ENCODE data around the gene SLC47A1. TPM values are rescaled to one million over a fixed set of nuclear protein-coding genes. Genes with fewer than 3 reads are reported as not detected.
"Not testable (repeated sequence)": the region's sequence is repeated elsewhere in the genome, so short reads cannot be mapped to it uniquely, and the experiment has no call there.

Gene SLC47A1
- total and polyA plus RNA-seq, 9 donors = 2.1 to 89.9 (median 10.6) TPM

- Histone ChIP-seq H3K27ac (no peak overlapping the region), H3K4me3 (no peak overlapping the region), H3K36me3 (no peaks in the 10 kb centered on the region), H3K27me3 (no peaks in the 10 kb centered on the region), H3K9me3 (no peaks in the 10 kb centered on the region), H3K4me1 (ENCODE audit: insufficient read depth) (no peaks in the 10 kb centered on the region)
- TF ChIP-seq CTCF (IDR thresholded peaks at IDR 0.05) (no peak), POLR2A (IDR thresholded peaks at IDR 0.05) (no peak), EP300 (IDR thresholded peaks at IDR 0.05) (no peak)
- intact Hi-C loops (cut with DNase I) = no loop called here
- no peak for DNase-seq
- 40 to 62% (median 47%) methylated on average over 4 of the region's 4 CpGs for WGBS, 3 donors
Observed at GRCh38 chr17:19574956-19575355, 41.3 kb downstream of the SLC47A1 start.

GRCh38 chr17:19578545-19578944, 44.9 kb downstream of the SLC47A1 start:
- H3K27me3 ChIP-seq = no peaks in the 10 kb centered on the region
- H3K9me3 ChIP-seq = no peaks in the 10 kb centered on the region
- no peak for DNase-seq
- intact Hi-C loops (cut with DNase I) = no loop called here
- WGBS, 3 donors = 63 to 84% (median 81%) methylated on average over 4 of the region's 4 CpGs
- H3K36me3 ChIP-seq = no peaks in the 10 kb centered on the region
- peaks cover 4% of the 10 kb centered on the region for H3K4me1 ChIP-seq (ENCODE audit: insufficient read depth)
- H3K4me3 ChIP-seq = no peak overlapping the region
- no peak overlapping the region for H3K27ac ChIP-seq
- TF ChIP-seq CTCF (IDR thresholded peaks at IDR 0.05) (no peak), EP300 (IDR thresholded peaks at IDR 0.05) (no peak), POLR2A (IDR thresholded peaks at IDR 0.05) (no peak)

GRCh38 chr17:19579192-19579761, 45.6 kb downstream of the SLC47A1 start:
- H3K27me3 ChIP-seq = no peaks in the 10 kb centered on the region
- peaks cover 4% of the 10 kb centered on the region for H3K4me1 ChIP-seq (ENCODE audit: insufficient read depth)
- H3K9me3 ChIP-seq = no peaks in the 10 kb centered on the region
- H3K4me3 ChIP-seq = peak overlapping the region; percentile 48
- WGBS, 3 donors = 46 to 53% (median 52%) methylated on average over 18 to 19 of the region's 19 CpGs
- intact Hi-C loops (cut with DNase I) = no loop called here
- no peaks in the 10 kb centered on the region for H3K36me3 ChIP-seq
- peak in 4 of 5 donors; percentile 22 to 56 (median 40) for DNase-seq
- peak overlapping the region; percentile 49 to 50 for H3K27ac ChIP-seq
- TF ChIP-seq EP300 (IDR thresholded peaks at IDR 0.05) (no peak), POLR2A (IDR thresholded peaks at IDR 0.05) (no peak), CTCF (IDR thresholded peaks at IDR 0.05) (no peak)

GRCh38 chr17:19579867-19580565, 46.4 kb downstream of the SLC47A1 start:
- intact Hi-C loops (cut with DNase I) = loop anchor here in 1 of 4 donors (5.0 kb wide), 1 partner anchor 48 kb away; the partner anchor contains the start of gene SLC47A1
- peak; percentile 29 to 72 (median 48) for DNase-seq
- Histone ChIP-seq H3K4me3 (peak overlapping the region; percentile 48), H3K9me3 (no peaks in the 10 kb centered on the region), H3K27me3 (no peaks in the 10 kb centered on the region), H3K36me3 (no peaks in the 10 kb centered on the region), H3K27ac (peak overlapping the region; percentile 49 to 50), H3K4me1 (ENCODE audit: insufficient read depth) (peaks cover 4% of the 10 kb centered on the region)
- 6 to 13% (median 10%) methylated on average over 47 to 76 of the region's 76 CpGs for WGBS, 3 donors
- TF ChIP-seq CTCF (IDR thresholded peaks at IDR 0.05) = no peak
- no peak for TF ChIP-seq EP300 (IDR thresholded peaks at IDR 0.05)
- TF ChIP-seq POLR2A (IDR thresholded peaks at IDR 0.05) = no peak

GRCh38 chr17:19580566-19580920, 46.9 kb downstream of the SLC47A1 start:
- 92 to 95% (median 93%) methylated on average over 17 of the region's 17 CpGs for WGBS, 3 donors
- not testable (repeated sequence) for H3K4me1 ChIP-seq (ENCODE audit: insufficient read depth); H3K9me3 ChIP-seq; H3K27me3 ChIP-seq; H3K36me3 ChIP-seq
- DNase-seq = peak in 2 of 5 donors; percentile 34 to 43
- intact Hi-C loops (cut with DNase I) = loop anchor here in 1 of 4 donors (5.0 kb wide), 1 partner anchor 48 kb away; the partner anchor contains the start of gene SLC47A1
- peak overlapping the region in 1 of 2 donors; percentile 50 for H3K27ac ChIP-seq
- H3K4me3 ChIP-seq = peak overlapping the region; percentile 48

GRCh38 chr17:19582152-19582551, 48.5 kb downstream of the SLC47A1 start:
- H3K27ac ChIP-seq; H3K27me3 ChIP-seq; H3K36me3 ChIP-seq; H3K4me3 ChIP-seq; H3K9me3 ChIP-seq; DNase-seq; H3K4me1 ChIP-seq (ENCODE audit: insufficient read depth): not testable (repeated sequence)
- WGBS, 3 donors = 95 to 97% (median 96%) methylated on average over 13 of the region's 13 CpGs
- intact Hi-C loops (cut with DNase I) = loop anchor here in 1 of 4 donors (5.0 kb wide), 1 partner anchor 50 kb away; the partner anchor contains the start of gene SLC47A1
